Measurements from ENCODE around the gene RGS7BP. TPM values are rescaled to one million over a fixed set of nuclear protein-coding genes. Genes with fewer than 3 reads are reported as not detected.

Gene RGS7BP
- total and polyA plus RNA-seq, 10 of the 15 experiments (the other 5 are each of a cell fraction or from before 2014, with no cell fraction given) = not detected

- TF ChIP-seq CTCF (IDR thresholded peaks at IDR 0.05 in 2 of 3, conservative IDR thresholded peaks at IDR 0.05 in 1 of 3; ENCODE audit: control insufficient read depth in 2 of 3, extremely low read depth in 1 of 3, insufficient read depth in 1 of 3, low read depth in 3 of 3, low read length in 3 of 3) (no peak), WRNIP1 (IDR thresholded peaks at IDR 0.05; ENCODE audit: borderline replicate concordance, low read depth, low read length) (no peak), NFYB (IDR thresholded peaks at IDR 0.05; ENCODE audit: insufficient read depth, low read depth, low read length) (no peak)
These were observed 123.1 kb downstream of the RGS7BP start (continued) for GRCh38 chr5:64628901-64629300.

GRCh38 chr5:64629841-64630240, 124.0 kb downstream of the RGS7BP start:
- H3K9me3 ChIP-seq (replicated peaks; ENCODE audit: control insufficient read depth, insufficient read depth, low read length) = no peaks in the 10 kb centered on the region
- ATAC-seq = no peak
- POLR2A ChIA-PET = no interaction called here
- H4K20me1 ChIP-seq (ENCODE audit: control insufficient read depth, insufficient read depth) = no peaks in the 10 kb centered on the region
- intact Hi-C loops (cut with micrococcal nuclease; ENCODE audit: unreplicated experiment) (no loop called here), in situ Hi-C loops (cut with MboI) (loop anchor here (5.0 to 10.0 kb wide), 2 partner anchors 157 to 855 kb away; partner anchors contain the start of gene ADAMTS6)
- no peak overlapping the region for H3K9ac ChIP-seq (ENCODE audit: control insufficient read depth, insufficient read depth, low read length)
- no peaks in the 10 kb centered on the region for H3K36me3 ChIP-seq (ENCODE audit: control insufficient read depth in 2 of 2, insufficient read depth in 2 of 2, low read length in 1 of 2)
- FAIRE-seq = no peak
- H3K27ac ChIP-seq (ENCODE audit: control insufficient read depth, insufficient read depth) = no peak overlapping the region
- TF ChIP-seq REST (IDR thresholded peaks at IDR 0.05; ENCODE audit: low read depth, low read length) = no peak
- TF ChIP-seq ZBED1 (IDR thresholded peaks at IDR 0.05; ENCODE audit: borderline replicate concordance) = no peak
- no peak for TF ChIP-seq ZNF217 (IDR thresholded peaks at IDR 0.05)
- no peak for TF ChIP-seq SMC3 (IDR thresholded peaks at IDR 0.05; ENCODE audit: borderline replicate concordance, low read length)
- TF ChIP-seq NFIC (IDR thresholded peaks at IDR 0.05; ENCODE audit: low read depth, low read length) = no peak
- SMC1A ChIA-PET (ENCODE audit: uncharacterized antibody, unreplicated experiment) = interaction anchor here (0.8 to 1.8 kb wide), 3 partner anchors 9 to 149 kb away, joined by 3 to 7 read pairs (median 3); no protein-coding TSS in a partner anchor
- CTCF ChIA-PET = interaction anchor here (0.6 to 2.4 kb wide), 5 partner anchors 10 to 154 kb away, joined by 3 to 8 read pairs (median 3); no protein-coding TSS in a partner anchor
- RAD21 ChIA-PET (ENCODE audit: unreplicated experiment) = interaction anchor here (1.1 kb wide), 1 partner anchor 154 kb away, joined by 5 read pairs; no protein-coding TSS in a partner anchor
- no peak for DNase-seq (ENCODE audit: low read depth, low spot score)
- no peaks in the 10 kb centered on the region for H3K4me1 ChIP-seq (ENCODE audit: control insufficient read depth, insufficient read depth, low read length)
- no TSS peak for BruUV-seq (replicated peaks)
- no peak overlapping the region for H3K4me3 ChIP-seq
- H3K4me2 ChIP-seq (ENCODE audit: control insufficient read depth, insufficient read depth) = no peak overlapping the region
- no peak overlapping the region for H2AFZ ChIP-seq (ENCODE audit: control insufficient read depth, low read depth, low read length)
- no peaks in the 10 kb centered on the region for H3K27me3 ChIP-seq (replicated peaks in 1 of 2; ENCODE audit: control insufficient read depth in 2 of 2, insufficient read depth in 2 of 2, low read length in 1 of 2)
- WGBS (ENCODE audit: insufficient coverage, insufficient replicate concordance, low lambda C conversion rate, missing lambda C conversion rate) = 64% methylated on average over 2 of the region's 2 CpGs
- H3K79me2 ChIP-seq (ENCODE audit: control insufficient read depth, insufficient read depth, low read length) = no peaks in the 10 kb centered on the region
